Caco-2 (cell line): ENCODE measurements around the gene TULP3. TPM values are rescaled to one million over a fixed set of nuclear protein-coding genes. Genes with fewer than 3 reads are reported as not detected.

Source experiments
- BruUV-seq: library from RNA; stranded (reverse); fragments of 400-500 nt; replicated peaks from 2 replicates; lab custom pipeline; 2021; lab: Mats Ljungman, UMichigan
- CTCF ChIA-PET: fragments of 300-600 bp; sonication (Branson Sonifier 250); formaldehyde crosslinking; loops from one replicate; lab custom pipeline; 2022; ENCODE audit warnings: antibody characterized with exemption; lab: Charles Lee
- POLR2A ChIA-PET: fragments of 300-600 bp; sonication (Branson Sonifier 250); formaldehyde crosslinking; loops from one replicate; lab custom pipeline; 2022; ENCODE audit warnings: antibody characterized with exemption; lab: Charles Lee
- DNase-seq, 2 experiments: peaks; one replicate each; pipeline versions ENCODE4 v3.0.0 to v3.0.0-alpha.2; 2020 to 2022
- H3K27me3 ChIP-seq: replicated peaks from 2 replicates; pipeline ENCODE4 v1.6.0; 2011; ENCODE audit warnings: low read length; ENCODE audit not compliant: control insufficient read depth, insufficient read depth
- H3K36me3 ChIP-seq: 2 replicates; pipeline ENCODE4 v1.5.1; 2011; ENCODE audit warnings: low read length; ENCODE audit not compliant: control insufficient read depth, insufficient read depth
- H3K4me1 ChIP-seq: fragments of 250-450 bp; sonication (Bioruptor Pico); 2 replicates; pipeline ENCODE4 v1.5.1; 2020; ENCODE audit warnings: mild to moderate bottlenecking
- H3K4me3 ChIP-seq: 2 replicates; pipeline ENCODE4 v1.5.1; 2011; ENCODE audit warnings: low read depth, mild to moderate bottlenecking, control low read depth, low read length
- H3K9me3 ChIP-seq: fragments of 250-450 bp; sonication (Bioruptor Pico); 2 replicates; pipeline ENCODE4 v1.5.1; 2020; ENCODE audit warnings: mild to moderate bottlenecking, moderate library complexity
- H3K27ac Mint-ChIP-seq: one replicate; pipeline ENCODE4 v1.8.0; 2022; ENCODE audit warnings: mixed read lengths; ENCODE audit not compliant: unreplicated experiment
- H3K27me3 Mint-ChIP-seq: one replicate; pipeline ENCODE4 v1.8.0; 2022; ENCODE audit warnings: mixed read lengths; ENCODE audit not compliant: insufficient read depth, unreplicated experiment
- H3K36me3 Mint-ChIP-seq: one replicate; pipeline ENCODE4 v1.8.0; 2022; ENCODE audit warnings: mild to moderate bottlenecking, mixed read lengths; ENCODE audit not compliant: insufficient read depth, unreplicated experiment
- H3K4me1 Mint-ChIP-seq: one replicate; pipeline ENCODE4 v1.8.0; 2022; ENCODE audit warnings: low read depth, mixed read lengths; ENCODE audit not compliant: unreplicated experiment
- H3K4me3 Mint-ChIP-seq: one replicate; pipeline ENCODE4 v1.8.0; 2022; ENCODE audit warnings: mild to moderate bottlenecking, moderate library complexity, mixed read lengths; ENCODE audit not compliant: unreplicated experiment
- H3K9me3 Mint-ChIP-seq: one replicate; pipeline ENCODE4 v1.8.0; 2022; ENCODE audit warnings: mixed read lengths; ENCODE audit not compliant: unreplicated experiment
- intact Hi-C: fragments of 100-400 bp; cut with micrococcal nuclease; formaldehyde crosslinking; loops from one replicate; pipeline ENCODE4 v1.10.0; 2022; ENCODE audit not compliant: unreplicated experiment
- total RNA-seq: library from RNA; stranded (reverse); gene quantifications from 2 replicates; pipeline ENCODE4 v1.2.3, GENCODE V29; 2022
- TF ChIP-seq, protein P1 (sequence below), 2 experiments: fragments of 200-600 bp in 1 of 2; IDR thresholded peaks; 1 replicate in 1 of 2; 2 replicates in 1 of 2; pipeline versions ENCODE4 v1.5.1 to v1.8.0; 2011 to 2022; ENCODE audit warnings: antibody characterized with exemption in 1 of 2, control low read depth in 1 of 2, inconsistent platforms in 1 of 2, low read depth in 1 of 2, low read length in 1 of 2, mild to moderate bottlenecking in 1 of 2, moderate library complexity in 1 of 2; ENCODE audit not compliant: insufficient read depth in 1 of 2, severe bottlenecking in 1 of 2, unreplicated experiment in 1 of 2

The TULP3 gene
- total RNA-seq, 1 experiment from 2014 or later = 31.0 TPM

DNA sequence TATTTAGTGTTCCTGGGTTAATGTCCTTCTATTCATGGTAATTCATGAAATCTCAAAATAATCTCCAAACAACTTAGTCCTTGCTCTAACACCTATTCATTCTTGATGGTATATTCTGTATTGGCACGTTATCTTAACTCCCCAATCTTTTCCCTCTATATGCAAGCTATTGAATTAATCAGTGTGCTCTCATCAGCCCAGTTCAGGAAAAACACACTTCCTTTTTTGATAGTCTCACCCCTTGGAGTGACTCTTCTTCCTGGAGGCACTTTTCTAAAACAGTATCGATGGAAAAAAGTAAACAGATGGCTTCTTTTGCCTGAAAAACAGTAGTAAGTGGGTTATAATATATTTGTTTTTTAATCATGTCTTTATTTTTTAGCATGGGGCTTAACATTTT is 28.6 kb downstream of the TULP3 start:
- H3K4me1 Mint-ChIP-seq = no peaks in the 10 kb centered on the region
- intact Hi-C loops = no loop called here
- H3K27ac Mint-ChIP-seq = no peak overlapping the region
- Histone ChIP-seq H3K36me3 (peaks cover 1% of the 10 kb centered on the region; the same call in 1 of the 2 replicates), H3K27me3 (no peaks in the 10 kb centered on the region), H3K9me3 (no peaks in the 10 kb centered on the region), H3K4me1 (no peaks in the 10 kb centered on the region), H3K4me3 (no peak overlapping the region)
- ChIA-PET CTCF (no interaction called here), POLR2A (no interaction called here)
- peaks cover 62% of the 10 kb centered on the region for H3K36me3 Mint-ChIP-seq
- H3K9me3 Mint-ChIP-seq = no peaks in the 10 kb centered on the region
- TF ChIP-seq, protein P1, sequence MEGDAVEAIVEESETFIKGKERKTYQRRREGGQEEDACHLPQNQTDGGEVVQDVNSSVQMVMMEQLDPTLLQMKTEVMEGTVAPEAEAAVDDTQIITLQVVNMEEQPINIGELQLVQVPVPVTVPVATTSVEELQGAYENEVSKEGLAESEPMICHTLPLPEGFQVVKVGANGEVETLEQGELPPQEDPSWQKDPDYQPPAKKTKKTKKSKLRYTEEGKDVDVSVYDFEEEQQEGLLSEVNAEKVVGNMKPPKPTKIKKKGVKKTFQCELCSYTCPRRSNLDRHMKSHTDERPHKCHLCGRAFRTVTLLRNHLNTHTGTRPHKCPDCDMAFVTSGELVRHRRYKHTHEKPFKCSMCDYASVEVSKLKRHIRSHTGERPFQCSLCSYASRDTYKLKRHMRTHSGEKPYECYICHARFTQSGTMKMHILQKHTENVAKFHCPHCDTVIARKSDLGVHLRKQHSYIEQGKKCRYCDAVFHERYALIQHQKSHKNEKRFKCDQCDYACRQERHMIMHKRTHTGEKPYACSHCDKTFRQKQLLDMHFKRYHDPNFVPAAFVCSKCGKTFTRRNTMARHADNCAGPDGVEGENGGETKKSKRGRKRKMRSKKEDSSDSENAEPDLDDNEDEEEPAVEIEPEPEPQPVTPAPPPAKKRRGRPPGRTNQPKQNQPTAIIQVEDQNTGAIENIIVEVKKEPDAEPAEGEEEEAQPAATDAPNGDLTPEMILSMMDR (IDR thresholded peaks at IDR 0.05; ENCODE audit: insufficient read depth in 1 of 2, low read depth in 1 of 2, low read length in 1 of 2, severe bottlenecking in 1 of 2, unreplicated experiment in 1 of 2) = no peak
- DNase-seq = no peak
- H3K27me3 Mint-ChIP-seq = no peaks in the 10 kb centered on the region
- BruUV-seq = no TSS peak
- no peak overlapping the region for H3K4me3 Mint-ChIP-seq

DNA sequence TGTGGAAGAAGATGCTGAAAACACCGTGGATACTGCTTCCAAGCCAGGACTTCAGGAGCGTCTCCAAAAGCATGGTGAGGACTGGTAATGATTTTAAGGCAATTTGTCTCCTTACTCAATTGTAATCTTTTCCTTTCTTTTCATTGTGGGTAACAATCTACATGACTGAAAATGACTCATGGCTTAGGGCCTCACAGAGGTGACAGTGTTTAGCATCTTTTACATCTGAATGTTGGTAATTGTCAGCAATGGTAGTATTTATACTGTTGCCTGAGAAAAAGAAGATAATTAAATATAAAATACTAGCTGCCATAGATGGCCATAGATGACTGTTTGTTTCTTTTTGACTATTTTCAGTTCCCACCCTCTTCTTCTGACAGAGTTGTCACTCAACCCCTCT is 31.6 kb downstream of the TULP3 start:
- no peak overlapping the region for H3K4me3 Mint-ChIP-seq
- H3K36me3 Mint-ChIP-seq = peaks cover 71% of the 10 kb centered on the region
- intact Hi-C loops = no loop called here
- CTCF ChIA-PET = no interaction called here
- no peak overlapping the region for H3K27ac Mint-ChIP-seq
- no TSS peak for BruUV-seq
- peaks cover 1% of the 10 kb centered on the region; the same call in 1 of the 2 replicates for H3K36me3 ChIP-seq
- H3K4me3 ChIP-seq = no peak overlapping the region
- H3K4me1 Mint-ChIP-seq = no peaks in the 10 kb centered on the region
- no peaks in the 10 kb centered on the region for H3K9me3 Mint-ChIP-seq
- TF ChIP-seq, protein P1 (IDR thresholded peaks at IDR 0.05; ENCODE audit: insufficient read depth in 1 of 2, low read depth in 1 of 2, low read length in 1 of 2, severe bottlenecking in 1 of 2, unreplicated experiment in 1 of 2) = no peak
- no peaks in the 10 kb centered on the region for H3K9me3 ChIP-seq
- no peak for DNase-seq
- no peaks in the 10 kb centered on the region for H3K27me3 ChIP-seq
- no peaks in the 10 kb centered on the region for H3K27me3 Mint-ChIP-seq
- POLR2A ChIA-PET = no interaction called here
- no peaks in the 10 kb centered on the region for H3K4me1 ChIP-seq

GRCh38 chr12:2923057-2923456 is 32.4 kb downstream of the TULP3 start:
- Mint-ChIP-seq H3K4me1 (no peaks in the 10 kb centered on the region), H3K36me3 (peaks cover 78% of the 10 kb centered on the region), H3K27ac (no peak overlapping the region), H3K27me3 (no peaks in the 10 kb centered on the region), H3K9me3 (no peaks in the 10 kb centered on the region), H3K4me3 (no peak overlapping the region)
- no peak overlapping the region for H3K4me3 ChIP-seq
- H3K9me3 ChIP-seq = no peaks in the 10 kb centered on the region
- H3K4me1 ChIP-seq = no peaks in the 10 kb centered on the region
- CTCF ChIA-PET = interaction anchor here (0.6 kb wide), 1 partner anchor 10 kb away, joined by 7 read pairs; no protein-coding TSS in a partner anchor
- DNase-seq = no peak
- POLR2A ChIA-PET = no interaction called here
- TF ChIP-seq, protein P1 (IDR thresholded peaks at IDR 0.05; ENCODE audit: insufficient read depth in 1 of 2, low read depth in 1 of 2, low read length in 1 of 2, severe bottlenecking in 1 of 2, unreplicated experiment in 1 of 2) = no peak
- peaks cover 3% of the 10 kb centered on the region for H3K36me3 ChIP-seq
- intact Hi-C loops = no loop called here
- H3K27me3 ChIP-seq = no peaks in the 10 kb centered on the region
- BruUV-seq = no TSS peak
